Sigmoid colon (tissue), 7 donors: ENCODE measurements around the gene NUP160. TPM values are rescaled to one million over a fixed set of nuclear protein-coding genes. Genes with fewer than 3 reads are reported as not detected.
"Not testable (repeated sequence)": the region's sequence is repeated elsewhere in the genome, so short reads cannot be mapped to it uniquely, and the experiment has no call there.

Source experiments
- DNase-seq: peaks from one replicate; pipeline ENCODE4 v3.0.0-alpha.2; 2019
- H3K27ac ChIP-seq, 4 donors: fragments of 200-600 bp; sonication (generic); one replicate each; pipeline ENCODE4 v1.5.1; 2016 to 2019; ENCODE audit warnings: mild to moderate bottlenecking in 1 of 4
- H3K27me3 ChIP-seq, 3 donors: fragments of 200-600 bp; sonication (generic); one replicate each; pipeline ENCODE4 v1.5.1; 2019; ENCODE audit warnings: mild to moderate bottlenecking in 1 of 3
- H3K36me3 ChIP-seq, 4 donors: fragments of 200-600 bp; sonication (generic); one replicate each; pipeline ENCODE4 v1.5.1; 2016 to 2019
- H3K4me1 ChIP-seq, 4 donors: fragments of 200-600 bp; sonication (generic); one replicate each; pipeline ENCODE4 v1.5.1; 2017 to 2019
- H3K4me3 ChIP-seq, 4 donors: fragments of 200-600 bp; sonication (generic); one replicate each; pipeline ENCODE4 v1.5.1; 2017 to 2019; ENCODE audit warnings: mild to moderate bottlenecking in 2 of 4, moderate library complexity in 1 of 4
- H3K9me3 ChIP-seq, 4 donors: fragments of 200-600 bp in 3 of 4; sonication (generic) in 3 of 4; one replicate each; pipeline versions ENCODE4 v1.5.1 to v1.6.1; 2013 to 2019
- CTCF ChIP-seq, 4 experiments: fragments of 450-650 bp in 3 of 4; fragments of 200-600 bp in 1 of 4; IDR thresholded peaks; one replicate each; pipeline ENCODE4 v1.5.1; 2016 to 2019; ENCODE audit warnings: antibody characterized with exemption in 4 of 4, mild to moderate bottlenecking in 3 of 4, moderate library complexity in 2 of 4
- EP300 ChIP-seq, 4 donors: sonication (generic); formaldehyde crosslinking; IDR thresholded peaks; one replicate each; pipeline ENCODE4 v1.6.1; 2017; ENCODE audit warnings: antibody characterized with exemption in 4 of 4
- POLR2A ChIP-seq, 2 donors: fragments of 450-650 bp; IDR thresholded peaks; one replicate each; pipeline ENCODE4 v1.6.1; 2016; ENCODE audit warnings: antibody characterized with exemption in 2 of 2, mild to moderate bottlenecking in 2 of 2, moderate library complexity in 2 of 2
- POLR2AphosphoS5 ChIP-seq, 4 donors: sonication (generic); formaldehyde crosslinking; IDR thresholded peaks; one replicate each; pipeline ENCODE4 v1.6.1; 2017; ENCODE audit warnings: antibody characterized with exemption in 4 of 4
- WGBS, 2 donors: extraction: QIAGEN DNeasy Blood & Tissue Kit; methylation state at CpG; one replicate each; pipeline ENCODE4 v1.1.7; 2013; 5-methylcytosine and 5-hydroxymethylcytosine counted together
- intact Hi-C: fragments of 100-400 bp; cut with DNase I; formaldehyde crosslinking; loops from one replicate; pipeline ENCODE4 v1.15.1; 2023
- polyA plus RNA-seq, 3 donors: library from polyadenylated mRNA; stranded (reverse); fragments of 200-250 nt; gene quantifications; one replicate each; pipeline ENCODE4 v1.2.3, GENCODE V29; 2013
- total RNA-seq, 4 donors: library from RNA; depleted of rRNA; stranded (reverse); fragments of >200 nt; gene quantifications; one replicate each; pipeline ENCODE4 v1.1.0, GENCODE V29; 2016
- donor health status: healthy with polysubstance abuse.
- donor health status: Bipolar disorder and iron deficiency.
- donor health status: healthy.

Gene NUP160
- 10 to 100 TPM; 15.7 to 23.2 (median 20.8) TPM for total RNA-seq
- 10 to 100 TPM in 1 of 3 donors, 1 to 10 TPM in 2; 4.6 to 16.3 (median 5.4) TPM for polyA plus RNA-seq

GRCh38 chr11:47847892-47848699, at the start of gene NUP160:
Gene NUP160, minus strand, starts transcription at chr11:47848350. Its CDS starts 32 bp downstream, at chr11:47848318.
- no peaks in the 10 kb centered on the region for H3K9me3 ChIP-seq
- peak within 1 kb of the TSS; percentile 68 to 93 (median 82) for H3K4me3 ChIP-seq
- H3K27me3 ChIP-seq: no peaks in the 10 kb centered on the region
- peak within 1 kb of the TSS; percentile 82 to 95 (median 90) for H3K27ac ChIP-seq
- H3K36me3 ChIP-seq: peaks cover 0 to 5% (median 1%) of the 10 kb centered on the region in 4 donors
- 0 to 1% methylated on average over 66 of the region's 66 CpGs for WGBS, 2 donors
- peaks cover 0 to 29% (median 14%) of the 10 kb centered on the region in 4 donors for H3K4me1 ChIP-seq
- DNase-seq: peak; percentile 90
- no peak for TF ChIP-seq EP300 (IDR thresholded peaks at IDR 0.05)
- TF ChIP-seq POLR2A (IDR thresholded peaks at IDR 0.05): peak; percentile 45 to 66
- peak; percentile 86 to 93 (median 90) for TF ChIP-seq POLR2AphosphoS5 (IDR thresholded peaks at IDR 0.05)
- no peak for TF ChIP-seq CTCF (IDR thresholded peaks at IDR 0.05)
- intact Hi-C loops: loop anchor here (2.0 to 5.0 kb wide), 3 partner anchors 79 to 441 kb away; partner anchors contain the start of genes MTCH2 and SLC39A13

GRCh38 chr11:47896199-47896598, 48.0 kb upstream of the NUP160 start:
- no peaks in the 10 kb centered on the region for H3K36me3 ChIP-seq
- DNase-seq: no peak
- intact Hi-C loops: no loop called here
- no peaks in the 10 kb centered on the region for H3K9me3 ChIP-seq
- no peak overlapping the region for H3K4me3 ChIP-seq
- H3K27me3 ChIP-seq: no peaks in the 10 kb centered on the region
- no peaks in the 10 kb centered on the region for H3K4me1 ChIP-seq
- no peak for TF ChIP-seq EP300 (IDR thresholded peaks at IDR 0.05)
- TF ChIP-seq CTCF (IDR thresholded peaks at IDR 0.05): no peak
- no peak for TF ChIP-seq POLR2A (IDR thresholded peaks at IDR 0.05)
- no peak for TF ChIP-seq POLR2AphosphoS5 (IDR thresholded peaks at IDR 0.05)
- 96 to 97% methylated on average over 7 of the region's 7 CpGs for WGBS, 2 donors
- no peak overlapping the region for H3K27ac ChIP-seq

GRCh38 chr11:47895035-47895434, 46.9 kb upstream of the NUP160 start:
- DNase-seq: no peak

GRCh38 chr11:47892546-47893276, 44.6 kb upstream of the NUP160 start:
- H3K4me1 ChIP-seq, intact Hi-C loops, H3K4me3 ChIP-seq, H3K9me3 ChIP-seq, H3K27me3 ChIP-seq, H3K36me3 ChIP-seq, H3K27ac ChIP-seq, DNase-seq: not testable (repeated sequence)
- 96% methylated on average over 57 of the region's 57 CpGs for WGBS, 2 donors

More at GRCh38 chr11:47895035-47895434, 46.9 kb upstream of the NUP160 start:
- Histone ChIP-seq H3K27me3 (no peaks in the 10 kb centered on the region), H3K36me3 (no peaks in the 10 kb centered on the region), H3K4me3 (no peak overlapping the region), H3K27ac (no peak overlapping the region), H3K9me3 (no peaks in the 10 kb centered on the region), H3K4me1 (no peaks in the 10 kb centered on the region)
- intact Hi-C loops: no loop called here
- TF ChIP-seq POLR2A (IDR thresholded peaks at IDR 0.05): no peak
- TF ChIP-seq EP300 (IDR thresholded peaks at IDR 0.05): no peak
- TF ChIP-seq CTCF (IDR thresholded peaks at IDR 0.05): no peak
- WGBS, 2 donors: 87 to 93% methylated on average over 2 of the region's 2 CpGs

GRCh38 chr11:47891886-47892285, 43.7 kb upstream of the NUP160 start:
- no peak for TF ChIP-seq POLR2AphosphoS5 (IDR thresholded peaks at IDR 0.05)
- no peak for TF ChIP-seq CTCF (IDR thresholded peaks at IDR 0.05)
- no peak for TF ChIP-seq EP300 (IDR thresholded peaks at IDR 0.05)
- TF ChIP-seq POLR2A (IDR thresholded peaks at IDR 0.05): no peak
- Histone ChIP-seq H3K27me3 (no peaks in the 10 kb centered on the region), H3K4me3 (no peak overlapping the region), H3K9me3 (no peaks in the 10 kb centered on the region), H3K4me1 (no peaks in the 10 kb centered on the region), H3K36me3 (no peaks in the 10 kb centered on the region), H3K27ac (no peak overlapping the region)
- intact Hi-C loops: no loop called here
- 91 to 92% methylated on average over 3 of the region's 3 CpGs for WGBS, 2 donors
- no peak for DNase-seq
